HG03378 (cell line): ENCODE data around the gene PNPT1.

ENCODE experiments used
- ATAC-seq: cut with Tn5 transposase; IDR thresholded peaks from one replicate; pipeline ENCODE4 v1.9.1; 2021; ENCODE audit warnings: mild to moderate bottlenecking, moderate library complexity; ENCODE audit not compliant: unreplicated experiment

The PNPT1 gene

DNA sequence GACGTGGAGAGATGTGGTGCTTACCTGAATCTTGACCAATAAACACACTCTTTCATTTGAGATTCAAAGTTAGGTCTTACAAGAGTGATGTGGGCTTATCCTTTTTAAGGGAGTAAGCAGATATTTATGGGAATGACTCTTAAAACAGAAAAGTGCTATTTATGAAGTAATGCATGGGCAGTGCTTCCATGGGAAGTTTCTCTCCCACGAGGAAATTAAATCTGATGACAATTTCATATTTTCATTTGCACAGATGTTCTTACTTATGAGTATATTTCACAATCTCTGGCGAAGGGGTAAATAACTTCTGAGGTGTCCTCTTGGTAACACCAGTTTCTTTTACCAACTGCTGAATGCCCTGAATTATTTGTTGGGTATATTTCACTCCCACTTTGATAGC is 21.0 kb downstream of the PNPT1 start:
- no peak for ATAC-seq

DNA sequence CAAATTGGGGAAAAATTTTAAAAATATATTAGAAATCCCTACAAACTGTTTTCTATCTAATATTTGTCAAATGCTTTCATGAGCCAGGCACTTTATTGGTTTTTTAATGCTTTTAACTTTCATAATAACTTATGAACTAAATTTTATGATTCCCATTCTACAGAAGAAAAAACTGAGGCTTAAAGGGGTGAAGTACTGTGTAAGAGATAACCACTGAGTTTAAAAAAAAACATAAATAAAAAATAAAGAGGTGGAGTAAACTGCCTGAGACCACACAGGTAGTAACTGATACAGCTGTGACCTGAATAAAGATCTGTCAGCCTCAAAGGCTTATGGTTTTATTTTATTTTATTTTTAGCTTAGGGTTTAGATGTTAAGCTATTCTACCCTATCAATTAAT is 24.7 kb downstream of the PNPT1 start:
- no peak for ATAC-seq

DNA sequence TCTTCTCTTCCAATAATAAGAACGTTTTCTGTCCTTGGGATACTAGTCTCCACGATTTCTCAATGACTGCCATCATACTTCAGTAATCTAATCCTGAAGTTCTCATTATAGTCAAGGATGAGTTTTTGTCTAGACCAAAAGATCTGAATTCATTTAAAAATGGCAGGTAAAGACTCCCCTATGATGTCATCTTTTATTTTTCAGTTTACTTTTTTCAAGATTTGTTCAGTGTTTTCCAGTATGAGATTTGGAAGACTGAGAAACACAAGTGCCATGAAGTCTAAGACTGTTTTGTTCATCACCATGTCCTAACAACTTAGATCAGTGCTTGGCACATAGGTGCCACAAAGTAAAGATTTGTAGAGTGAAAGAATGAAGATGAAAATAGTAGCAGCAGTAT is 40.4 kb downstream of the PNPT1 start:
- no peak for ATAC-seq

DNA sequence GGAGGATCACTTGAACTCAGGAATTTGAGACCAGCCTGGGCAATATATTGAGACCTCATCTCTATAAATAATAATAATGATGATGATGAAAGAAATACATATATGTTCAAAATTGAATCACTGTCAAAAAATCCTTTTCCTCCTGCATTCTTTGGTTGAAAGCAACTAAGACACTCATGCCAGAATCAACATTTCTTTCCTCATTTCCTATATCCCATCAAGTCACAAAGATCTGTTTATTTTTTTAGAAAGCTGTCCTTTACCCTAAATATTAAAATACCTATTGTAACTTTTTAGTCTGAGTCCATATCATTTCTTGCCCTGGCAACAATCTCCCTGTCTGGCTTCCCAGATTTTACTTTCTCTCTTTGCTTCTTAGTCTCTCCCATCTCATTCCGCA is 44.4 kb downstream of the PNPT1 start:
- ATAC-seq, result no peak

DNA sequence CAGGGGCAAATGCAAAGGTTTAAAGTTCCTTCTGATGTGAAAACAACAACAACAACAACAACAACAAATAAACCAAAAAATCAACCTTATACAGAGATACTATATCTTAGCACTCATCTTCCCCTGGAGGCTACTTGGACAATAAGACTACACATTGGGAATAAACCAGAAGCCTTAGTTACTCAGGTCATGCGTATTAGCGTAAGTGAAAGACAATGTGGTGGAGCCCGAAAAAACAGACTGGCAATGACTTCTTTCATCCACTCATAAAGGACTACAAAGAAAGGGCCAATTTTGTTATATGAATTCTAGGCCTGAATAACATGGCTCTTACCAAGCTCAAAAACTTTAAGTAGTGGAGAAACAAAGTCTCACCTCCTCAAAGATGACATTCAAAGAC is 56.8 kb downstream of the PNPT1 start:
- ATAC-seq, result no peak

DNA sequence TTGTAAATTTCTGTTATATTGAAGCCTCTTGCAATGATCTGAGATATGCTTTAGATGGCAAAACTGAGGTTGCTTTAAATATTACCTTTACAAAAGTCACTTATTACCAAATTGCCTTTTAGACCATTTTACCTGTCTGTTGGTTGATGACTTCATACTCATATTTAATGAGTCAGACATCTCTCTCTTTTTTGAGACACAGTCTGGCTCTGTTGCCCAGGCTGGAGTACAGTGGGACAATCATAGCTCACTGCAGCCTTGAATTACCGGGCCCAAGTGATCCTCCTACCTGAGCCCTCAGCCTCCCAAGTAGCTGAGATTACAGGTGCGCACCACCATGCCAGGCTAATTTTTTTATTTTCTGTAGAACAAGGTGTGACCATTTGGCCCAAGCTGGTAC is 64.7 kb downstream of the PNPT1 start:
- ATAC-seq, result no peak

DNA sequence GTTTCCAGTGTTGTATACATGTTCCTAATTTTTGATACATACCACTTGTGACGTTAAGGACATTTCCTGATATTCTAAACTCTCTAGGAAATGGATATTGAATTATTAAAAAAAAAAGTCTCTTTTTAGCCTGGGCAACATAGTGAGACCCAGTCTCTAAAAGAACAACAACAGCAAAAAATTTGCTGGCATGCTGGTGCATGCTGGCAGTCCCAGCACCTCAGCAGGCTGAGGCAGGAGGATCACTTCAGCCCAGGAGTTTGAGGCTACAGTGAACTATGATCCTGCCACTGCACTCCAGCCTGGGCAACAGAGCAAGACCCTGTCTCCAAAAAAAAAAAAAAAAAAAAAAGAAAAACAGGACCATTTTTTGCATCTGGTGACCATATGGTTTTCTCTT is 65.7 kb downstream of the PNPT1 start:
- ATAC-seq, result no peak

DNA sequence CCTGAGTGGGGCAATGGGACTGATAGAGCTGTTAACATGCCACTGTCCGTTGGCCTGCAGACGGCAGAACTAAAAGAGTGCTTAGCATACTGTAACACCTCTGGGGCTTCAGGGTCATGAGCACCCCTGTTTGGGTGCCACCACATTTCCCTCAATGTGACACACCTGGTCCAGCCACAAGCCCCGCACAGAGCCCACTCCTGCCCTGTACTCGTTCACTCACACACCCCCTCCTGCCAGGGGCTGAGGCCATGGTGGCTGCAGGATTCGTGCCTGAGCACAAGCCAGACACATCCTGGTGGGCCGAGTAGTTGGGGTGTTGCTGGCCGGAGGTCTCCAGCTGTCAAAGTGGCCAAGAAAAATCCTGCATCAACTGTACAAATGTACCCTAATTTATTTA is 71.8 kb downstream of the PNPT1 start:
- ATAC-seq, result no peak

DNA sequence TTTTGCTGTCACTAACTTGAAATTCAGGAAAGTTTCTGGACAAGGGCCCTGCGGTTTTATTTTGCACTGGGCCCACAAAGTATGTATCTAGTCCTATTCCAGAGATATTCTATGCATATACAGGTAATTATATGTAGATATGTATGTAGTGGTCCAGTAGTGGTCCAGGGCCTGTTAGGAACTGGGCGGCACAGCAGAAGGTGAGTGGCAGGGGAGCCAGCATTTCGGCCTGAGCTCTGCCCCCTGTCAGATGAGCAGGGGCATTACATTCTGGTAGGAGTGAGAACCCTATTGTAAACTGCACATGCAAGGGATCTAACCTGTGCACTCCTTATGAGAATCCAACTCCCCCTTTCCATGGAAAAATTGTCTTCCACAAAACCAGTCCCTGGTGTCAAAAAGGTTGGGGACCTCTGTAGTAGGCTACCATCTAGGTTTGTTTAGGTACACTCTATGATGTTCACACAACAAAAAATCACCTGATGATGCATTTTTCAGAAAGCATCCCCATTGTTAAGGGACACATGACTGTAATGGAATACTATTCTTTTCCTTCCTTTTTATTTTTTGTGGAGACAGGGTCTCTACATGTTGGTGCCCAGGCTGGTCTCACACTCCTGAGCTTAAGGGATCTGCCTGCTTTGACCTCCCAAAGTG is 73.4 kb downstream of the PNPT1 start:
- ATAC-seq, result no peak

DNA sequence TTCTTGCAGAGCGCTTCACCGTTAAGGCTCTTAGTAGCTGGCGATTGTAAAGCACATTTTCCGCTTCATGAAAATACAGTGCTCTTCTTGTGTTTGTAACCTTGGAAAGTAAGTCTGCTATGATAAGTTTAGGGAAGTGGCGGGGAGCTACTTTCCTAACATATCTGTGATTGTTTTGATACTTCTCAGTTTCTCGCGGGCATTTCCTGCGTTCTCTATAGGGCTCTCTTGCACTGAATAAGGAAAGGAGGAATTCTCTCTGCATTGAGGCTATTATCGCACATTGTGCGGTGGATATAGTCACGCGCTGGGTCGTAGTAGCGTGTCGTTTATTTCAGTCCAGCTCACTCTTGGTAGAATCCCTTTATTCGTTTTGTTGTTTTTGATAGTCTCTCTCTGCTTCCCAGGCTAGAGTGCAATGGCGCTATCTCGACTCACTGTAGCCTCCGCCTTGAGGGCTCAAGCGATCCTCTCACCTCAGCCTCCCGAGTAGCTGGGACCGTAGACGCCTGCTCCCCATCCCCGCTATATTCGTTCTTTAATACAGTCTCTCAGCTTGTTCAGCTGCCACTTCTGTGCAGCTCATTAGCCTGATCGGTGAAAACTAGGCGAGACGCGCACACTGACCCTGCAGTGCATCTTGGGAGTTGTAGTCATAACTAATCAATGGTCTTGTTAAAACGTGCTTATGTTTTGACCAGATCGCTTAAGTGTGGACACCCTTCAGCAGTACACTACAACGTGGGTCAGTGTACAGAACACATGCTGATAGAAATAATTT is 75.2 kb downstream of the PNPT1 start:
- peak; percentile 55 for ATAC-seq

DNA sequence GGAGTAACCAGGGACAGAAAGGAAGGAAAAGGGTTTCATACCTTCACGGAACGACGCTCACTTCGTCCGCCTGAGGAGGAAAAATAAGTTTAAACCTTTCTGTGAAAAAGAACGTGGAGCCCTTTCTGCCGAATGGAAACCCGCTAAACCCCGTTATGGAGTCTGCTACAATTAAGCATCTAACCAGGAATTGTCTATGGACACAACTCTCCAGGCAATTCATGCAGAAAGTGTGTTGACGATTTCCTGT is 75.7 kb downstream of the PNPT1 start:
- ATAC-seq, result no peak

DNA sequence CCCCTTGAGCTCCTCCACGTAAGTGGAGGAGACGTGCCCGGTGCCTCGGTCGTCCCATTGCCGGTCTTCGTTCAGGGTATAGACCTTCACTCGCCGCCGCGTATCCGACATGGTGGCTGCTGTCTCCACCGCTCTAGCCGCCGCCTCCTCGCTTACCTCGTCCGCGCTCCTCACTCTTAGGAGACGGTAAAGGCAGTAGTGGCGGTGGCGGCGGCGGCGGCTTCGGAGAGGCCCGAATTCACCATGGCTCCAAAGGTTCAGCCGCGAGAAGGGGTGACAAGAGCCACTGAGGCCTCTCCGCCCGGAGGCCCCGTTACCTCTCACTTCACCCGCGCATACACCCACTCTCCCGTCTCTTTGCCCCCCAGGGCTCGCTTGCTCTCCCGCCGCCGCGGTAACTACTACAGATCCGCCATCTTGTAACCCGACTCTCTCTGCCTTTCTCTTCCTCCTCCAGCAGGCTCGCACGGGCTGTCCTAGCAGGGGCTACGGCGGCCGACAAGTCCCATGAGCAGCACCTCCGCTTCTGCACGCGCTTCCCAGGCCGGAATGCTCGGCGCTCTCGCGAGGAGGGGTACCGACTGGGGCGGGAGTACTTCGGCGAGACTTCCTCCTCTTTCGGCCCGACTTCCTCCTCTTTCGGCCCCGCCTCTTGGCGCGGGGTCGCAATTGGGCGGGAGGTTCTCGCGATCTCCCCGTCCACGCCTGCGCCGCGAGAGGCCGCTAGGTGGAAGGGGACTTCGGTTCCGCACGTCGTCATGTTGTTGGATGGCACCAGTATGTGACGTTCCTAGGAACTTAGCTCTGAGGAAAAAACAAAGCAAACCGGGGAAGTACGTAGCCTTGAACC is 76.2 kb downstream of the PNPT1 start, which contains the start of gene PPP4R3B:
Gene PPP4R3B, minus strand, starts transcription at position 448 of the 850 bp plus-strand sequence. Its CDS starts 337 bp downstream, at position 111.
- peak; percentile 77 for ATAC-seq

DNA sequence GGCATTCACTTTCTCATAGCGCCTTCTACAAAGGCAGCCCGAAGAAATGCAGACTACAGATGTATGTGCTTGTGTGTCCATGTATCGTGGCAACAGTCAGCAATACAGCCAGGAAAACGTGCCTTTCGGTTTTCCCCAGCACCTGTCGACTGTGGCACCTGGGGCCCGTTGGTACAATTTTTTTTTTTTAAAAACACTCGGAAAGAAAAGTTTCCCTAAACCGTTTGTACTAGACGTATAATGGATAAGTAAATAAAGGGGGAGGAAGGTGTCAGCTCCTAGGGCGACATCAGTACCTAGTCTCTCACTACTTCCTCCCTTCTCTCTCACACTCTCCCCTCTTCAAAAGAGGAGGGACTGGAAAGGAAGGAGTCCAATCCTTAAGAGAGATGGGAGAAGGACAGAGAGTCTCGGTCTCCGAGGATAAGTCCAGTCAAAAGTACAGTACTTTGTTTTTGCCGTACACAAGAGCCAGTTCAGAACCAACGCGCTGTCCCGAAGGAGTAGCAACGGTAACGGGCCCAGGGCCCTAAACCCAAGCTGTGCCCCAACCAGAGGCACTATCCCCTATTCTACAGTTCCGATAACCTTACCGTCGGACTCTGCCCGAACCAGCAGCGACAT is 77.0 kb downstream of the PNPT1 start:
- peak; percentile 16 for ATAC-seq

DNA sequence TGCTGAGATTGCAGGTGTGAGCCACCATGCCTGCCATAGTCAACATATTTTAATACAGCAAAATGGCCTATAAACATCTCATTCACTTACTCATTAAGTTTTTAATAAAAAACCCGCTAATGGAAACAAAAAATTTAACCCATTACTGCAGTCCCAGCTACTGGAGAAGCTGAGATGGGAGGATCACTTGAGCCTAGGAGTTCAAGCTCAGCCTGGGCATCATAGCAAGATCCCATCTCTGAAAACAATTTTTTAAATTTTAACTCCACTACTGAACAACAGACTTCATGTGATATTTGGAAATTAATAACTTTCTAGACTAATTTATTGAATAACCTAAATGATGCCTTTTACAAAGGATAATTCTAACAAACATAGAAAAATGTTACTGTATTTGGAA is 81.6 kb downstream of the PNPT1 start:
- no peak for ATAC-seq

DNA sequence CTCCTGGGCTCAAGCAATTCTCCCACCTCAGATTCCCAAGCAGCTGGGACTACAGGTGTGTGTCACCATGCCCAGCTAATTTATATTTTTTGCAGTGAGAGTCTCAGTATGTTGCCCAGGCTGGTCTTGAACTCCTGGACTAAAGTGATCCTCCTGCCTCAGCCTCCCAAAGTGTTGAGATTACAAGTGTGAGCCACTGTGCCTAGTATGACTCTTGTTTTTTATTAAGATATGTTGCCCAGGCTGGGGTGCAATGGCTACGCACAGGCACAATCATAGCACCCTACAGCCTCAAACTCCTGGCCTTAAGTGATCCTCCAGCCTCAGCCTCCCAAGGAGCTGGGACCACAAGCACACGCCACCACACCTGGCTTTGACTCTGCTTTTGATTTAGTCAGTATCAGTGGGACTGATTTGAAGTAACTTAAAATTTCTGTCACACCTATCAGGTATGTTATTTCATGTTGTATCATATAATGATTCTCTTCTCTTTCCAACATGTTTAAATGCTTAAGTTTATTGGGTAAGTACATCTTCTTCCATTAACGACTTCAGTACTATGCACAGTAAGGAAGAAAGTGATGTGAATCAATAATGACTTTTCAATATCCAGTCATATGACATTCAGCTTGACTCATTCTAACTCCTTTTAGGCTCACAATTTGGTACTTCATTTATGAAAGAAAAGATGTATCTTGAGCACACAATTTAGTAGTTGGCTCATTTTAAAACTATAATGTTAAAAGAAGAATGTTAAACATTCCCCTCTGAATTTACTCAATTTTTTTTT is 82.5 kb downstream of the PNPT1 start:
- ATAC-seq, result no peak

DNA sequence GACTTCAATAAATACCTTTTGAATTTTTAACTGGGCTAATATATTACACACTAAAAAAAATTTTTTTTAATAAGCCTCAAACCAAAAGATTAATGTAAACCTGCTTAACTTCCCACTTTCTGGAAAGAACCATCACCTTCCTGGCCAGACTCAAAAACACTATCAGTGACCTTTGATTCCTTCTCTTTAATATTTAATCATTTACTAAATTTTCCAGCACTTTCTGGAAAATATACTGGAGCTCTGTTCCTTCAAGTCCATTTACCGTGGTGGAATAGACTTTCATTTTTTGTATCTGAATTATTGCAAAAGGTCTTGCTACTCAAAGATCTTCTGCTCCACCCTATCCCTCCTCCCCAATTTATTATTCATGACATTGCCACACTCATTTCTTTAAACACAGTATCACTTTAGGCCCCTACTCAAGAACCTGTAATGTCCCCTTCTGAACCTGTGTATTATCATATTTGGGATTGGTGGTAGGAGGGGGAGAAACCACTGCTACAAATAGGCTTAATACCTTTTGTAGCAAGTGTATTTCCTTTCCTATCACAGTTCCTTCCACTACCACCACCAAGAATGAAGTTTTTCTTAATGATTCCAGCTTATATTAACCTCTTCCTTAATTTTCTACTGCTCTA is 83.6 kb downstream of the PNPT1 start:
- no peak for ATAC-seq

DNA sequence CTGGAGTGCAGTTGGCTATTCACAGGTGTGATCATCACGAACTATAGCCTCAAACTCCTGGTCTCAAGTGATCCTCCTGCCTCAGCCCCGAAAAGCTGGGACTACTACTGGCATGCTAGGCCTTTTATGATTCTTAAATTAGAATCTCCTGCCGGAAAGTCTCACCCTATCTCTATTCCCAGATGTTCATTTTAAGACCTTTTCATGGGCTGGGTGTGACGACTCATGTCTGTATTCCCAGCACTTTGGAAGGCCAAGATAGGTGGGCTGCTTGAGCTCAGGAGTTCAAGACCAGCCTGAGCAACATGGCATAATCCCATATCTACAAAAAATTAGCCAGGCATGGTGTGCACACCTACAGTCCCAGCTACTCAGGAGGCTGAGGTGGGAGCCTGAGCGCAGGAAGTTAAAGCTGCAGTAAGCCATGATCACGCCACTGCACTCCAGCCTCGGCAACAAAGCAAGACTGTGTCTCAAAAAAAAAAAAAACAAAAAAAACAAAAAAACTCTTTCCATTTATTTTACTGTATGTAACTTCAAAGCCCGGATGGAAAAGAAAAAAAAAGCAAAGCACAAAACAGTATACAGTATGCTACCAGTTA is 84.3 kb downstream of the PNPT1 start:
- ATAC-seq, result no peak

DNA sequence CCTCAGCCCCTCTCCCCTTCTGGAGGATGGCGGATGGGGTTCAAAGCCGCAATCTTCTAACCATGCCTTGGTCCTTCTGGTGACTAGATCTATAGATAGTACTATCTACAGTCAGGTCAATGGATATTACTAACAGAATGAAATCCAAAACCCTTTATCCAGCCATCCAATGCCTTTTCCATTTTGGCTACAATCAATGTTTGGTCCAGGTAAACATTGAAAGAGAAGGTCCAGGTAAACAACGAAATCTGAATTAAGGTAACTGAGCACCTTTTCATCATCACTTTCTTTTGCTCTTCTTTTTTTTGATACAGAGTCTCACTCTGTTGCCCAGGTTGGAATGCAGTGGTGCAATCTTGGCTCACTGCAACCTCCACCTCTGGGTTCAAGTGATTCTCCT is 85.9 kb downstream of the PNPT1 start:
- no peak for ATAC-seq

DNA sequence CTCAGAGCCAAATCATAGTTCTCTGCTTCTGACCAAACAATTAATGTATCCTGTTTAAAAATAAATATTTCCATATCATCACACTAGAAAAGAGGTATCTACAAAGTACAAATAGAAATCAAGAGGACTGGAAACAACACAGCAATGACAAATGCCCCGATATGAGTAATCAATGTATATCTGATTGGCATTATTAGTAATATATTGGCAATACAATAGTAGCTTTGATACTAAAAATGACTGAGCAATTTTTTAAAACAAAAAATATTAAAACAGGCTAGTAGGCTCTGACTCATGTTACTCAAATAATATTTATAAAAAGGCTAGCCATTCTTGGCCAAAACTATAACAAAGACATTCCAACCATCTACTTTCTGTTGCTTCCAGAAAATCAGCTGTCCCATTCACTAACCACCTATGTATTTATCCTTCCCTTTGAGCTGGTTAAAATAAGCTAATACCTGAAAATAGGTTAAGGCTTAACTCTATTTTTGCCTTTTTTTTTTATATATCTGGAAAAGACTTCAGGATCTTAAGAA is 89.5 kb downstream of the PNPT1 start:
- ATAC-seq, result no peak

DNA sequence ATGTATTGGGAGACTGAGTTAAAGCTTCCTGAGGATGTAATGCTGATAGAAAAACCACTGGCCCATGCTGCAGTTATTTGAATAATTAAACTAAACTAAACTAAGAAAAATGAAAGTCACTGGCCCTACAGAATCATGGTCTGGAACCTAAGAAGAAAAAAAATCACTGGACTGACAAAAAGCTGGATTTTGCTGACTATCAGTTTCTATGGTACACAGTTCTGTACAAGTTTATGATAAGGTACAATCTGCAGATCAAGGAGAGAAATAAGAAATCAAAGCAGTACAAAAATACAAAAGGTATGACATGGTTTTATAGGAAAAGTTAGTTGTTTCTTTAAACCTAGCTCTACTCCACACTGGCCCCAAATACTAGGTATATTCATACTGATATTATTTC is 91.8 kb downstream of the PNPT1 start:
- ATAC-seq, result no peak
